GM19025 (cell line): ENCODE measurements around the gene MROH2A.

Source experiments
- ATAC-seq: cut with Tn5 transposase; IDR thresholded peaks from one replicate; pipeline ENCODE4 v1.9.1; 2021; ENCODE audit warnings: mild to moderate bottlenecking, low read depth, moderate library complexity; ENCODE audit not compliant: unreplicated experiment

MROH2A gene

DNA sequence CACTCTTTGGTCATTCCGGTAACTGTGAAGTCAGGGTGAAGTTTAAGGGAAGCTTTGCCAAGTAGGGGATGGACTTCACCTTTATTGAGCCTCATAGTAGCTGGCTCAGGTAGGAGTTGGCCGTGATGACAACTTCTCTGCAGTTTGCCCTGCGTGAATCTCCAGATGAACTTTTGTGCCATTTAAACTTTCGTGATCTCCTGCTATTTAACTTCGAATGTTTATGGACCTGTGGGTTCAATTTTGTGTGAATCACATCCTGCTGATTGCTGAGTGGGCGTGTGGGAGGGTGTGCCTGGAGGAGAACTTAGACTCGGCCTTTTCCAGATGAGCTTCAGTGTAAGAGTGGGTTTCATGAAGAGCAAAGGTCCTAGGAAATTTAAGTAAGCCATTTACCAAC, 13.9 kb upstream of the MROH2A start:
- ATAC-seq = no peak

GRCh38 chr2:233764761-233765160, 13.4 kb upstream of the MROH2A start:
- no peak for ATAC-seq

DNA sequence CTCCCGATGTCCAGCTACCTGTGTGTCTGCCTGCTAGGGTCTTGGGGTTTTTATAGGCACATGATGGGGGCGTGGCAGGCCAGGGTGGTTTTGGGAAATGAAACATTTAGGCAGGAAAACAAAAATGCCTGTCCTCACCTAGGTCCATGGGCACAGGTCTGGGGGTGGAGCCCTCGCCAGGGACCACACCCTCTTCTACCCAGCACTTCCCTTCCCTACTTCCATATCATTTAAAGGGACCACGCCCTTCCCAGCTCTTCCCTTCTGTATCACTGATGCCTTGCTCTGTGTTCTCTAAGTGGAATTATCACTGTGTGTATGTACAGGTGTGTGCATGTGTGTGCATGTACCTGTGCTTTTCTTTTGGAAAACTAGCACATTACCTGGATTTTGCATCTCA, 11.7 kb upstream of the MROH2A start:
- ATAC-seq = no peak

DNA sequence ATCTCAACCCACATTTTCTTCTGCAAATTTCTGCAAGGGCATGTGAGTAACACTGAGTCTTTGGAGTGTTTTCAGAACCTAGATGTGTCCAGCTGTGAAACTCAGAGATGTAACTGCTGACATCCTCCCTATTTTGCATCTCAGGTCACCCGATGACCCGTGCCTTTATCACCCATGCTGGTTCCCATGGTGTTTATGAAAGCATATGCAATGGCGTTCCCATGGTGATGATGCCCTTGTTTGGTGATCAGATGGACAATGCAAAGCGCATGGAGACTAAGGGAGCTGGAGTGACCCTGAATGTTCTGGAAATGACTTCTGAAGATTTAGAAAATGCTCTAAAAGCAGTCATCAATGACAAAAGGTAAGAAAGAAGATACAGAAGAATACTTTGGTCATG, 10.1 kb upstream of the MROH2A start:
- ATAC-seq = no peak

GRCh38 chr2:233769260-233769659, 8.9 kb upstream of the MROH2A start:
- no peak for ATAC-seq

GRCh38 chr2:233772153-233772552, 6.0 kb upstream of the MROH2A start:
- ATAC-seq = no peak

- ATAC-seq = no peak
These were observed 5.5 kb upstream of the MROH2A start for GRCh38 chr2:233772583-233772982.

- ATAC-seq = no peak
These were observed 4.3 kb upstream of the MROH2A start for GRCh38 chr2:233773854-233774253.

- no peak for ATAC-seq
These were observed 2.7 kb upstream of the MROH2A start for GRCh38 chr2:233775414-233775813.

DNA sequence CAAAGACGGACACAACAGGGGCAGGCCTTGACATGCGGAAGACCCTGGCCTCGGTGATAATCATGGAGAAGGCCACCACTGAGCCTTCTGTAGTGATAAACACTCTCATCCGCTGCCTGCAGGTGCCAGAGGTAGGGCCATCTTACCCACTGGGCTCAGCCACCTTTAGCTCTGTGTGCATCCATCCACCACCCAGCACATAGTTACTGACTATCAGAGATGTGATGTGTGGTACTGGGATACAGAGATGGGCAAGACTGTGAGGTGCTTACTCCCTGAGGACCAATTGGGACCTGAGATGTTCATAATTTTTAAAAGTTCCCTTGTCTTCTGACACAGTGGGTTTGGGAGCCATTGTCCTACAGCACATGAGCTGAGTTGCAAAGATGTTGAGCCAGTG, 1.6 kb downstream of the MROH2A start:
- no peak for ATAC-seq

GRCh38 chr2:233780771-233781170, 2.6 kb downstream of the MROH2A start:
- ATAC-seq = no peak

DNA sequence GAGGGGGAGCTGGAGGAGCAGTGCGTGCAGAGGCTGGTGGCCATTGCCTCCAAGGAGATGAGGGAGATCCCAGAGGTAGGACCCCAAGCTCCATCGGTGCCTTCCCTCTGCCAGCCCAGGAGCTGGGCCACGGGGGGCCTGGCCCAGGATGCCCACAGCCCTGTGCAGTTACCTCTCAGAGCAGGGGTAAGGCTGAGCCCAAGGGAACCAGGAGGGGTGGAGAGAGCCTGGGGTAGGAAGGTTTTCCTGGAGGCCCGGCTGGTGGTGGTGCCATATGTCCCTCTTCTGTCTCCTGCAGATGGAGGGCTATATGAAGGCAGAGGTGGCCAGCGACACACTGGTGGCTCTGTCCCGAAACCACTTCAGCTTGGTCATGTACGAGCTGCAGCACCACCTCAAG, 11.4 kb downstream of the MROH2A start:
- no peak for ATAC-seq

- no peak for ATAC-seq
These were observed 13.2 kb downstream of the MROH2A start for GRCh38 chr2:233791151-233791882.

GRCh38 chr2:233791883-233792329, 13.8 kb downstream of the MROH2A start:
- ATAC-seq = no peak

DNA sequence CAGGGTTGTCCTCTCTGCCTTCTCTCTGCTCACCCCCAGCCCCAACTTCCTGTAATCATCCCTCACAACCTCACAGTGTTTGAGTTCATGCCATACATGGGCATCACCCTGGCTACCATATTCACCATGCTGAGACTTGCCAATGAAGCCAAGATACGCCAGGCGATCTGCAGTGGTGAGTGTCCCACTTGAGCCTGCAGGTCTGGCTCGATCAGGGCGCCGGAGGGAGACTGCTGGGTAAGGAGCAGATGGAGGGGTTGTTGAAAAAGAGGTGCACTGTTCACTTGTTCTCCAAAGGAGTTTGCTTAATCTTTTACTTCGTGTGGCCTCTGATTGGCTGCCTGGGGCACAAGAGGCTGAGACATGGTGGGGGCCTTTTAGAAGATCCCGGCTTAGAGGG, 14.6 kb downstream of the MROH2A start:
- no peak for ATAC-seq

GRCh38 chr2:233793465-233794127, 15.5 kb downstream of the MROH2A start:
- ATAC-seq = no peak

DNA sequence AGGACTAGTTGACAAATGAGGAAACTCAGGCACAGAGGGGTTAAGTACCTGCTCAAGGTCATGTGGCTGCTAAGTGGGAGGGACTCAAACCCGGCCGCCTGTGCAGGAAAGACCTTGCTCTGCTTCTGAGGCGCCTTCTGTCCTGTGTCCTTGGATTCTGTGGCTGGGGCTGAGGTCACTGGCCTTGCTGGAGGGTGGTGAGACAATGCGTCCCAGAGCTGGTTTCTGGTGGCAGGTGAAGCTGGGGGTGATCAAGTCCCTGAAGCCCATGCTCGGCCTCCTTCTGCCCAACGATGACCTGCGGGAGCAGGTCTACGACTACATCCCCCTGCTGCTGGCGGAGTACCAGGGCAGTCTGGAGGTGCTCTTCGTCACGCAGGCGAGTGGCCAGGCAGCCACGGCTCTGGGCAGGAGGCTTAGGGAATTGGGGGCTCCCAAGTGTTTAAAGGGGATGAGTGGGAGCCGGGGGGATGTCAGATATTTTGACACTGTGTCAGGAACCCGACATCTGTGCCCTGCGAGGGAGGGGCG, 16.1 kb downstream of the MROH2A start:
- no peak for ATAC-seq

GRCh38 chr2:233795735-233796171, 17.6 kb downstream of the MROH2A start:
- no peak for ATAC-seq

DNA sequence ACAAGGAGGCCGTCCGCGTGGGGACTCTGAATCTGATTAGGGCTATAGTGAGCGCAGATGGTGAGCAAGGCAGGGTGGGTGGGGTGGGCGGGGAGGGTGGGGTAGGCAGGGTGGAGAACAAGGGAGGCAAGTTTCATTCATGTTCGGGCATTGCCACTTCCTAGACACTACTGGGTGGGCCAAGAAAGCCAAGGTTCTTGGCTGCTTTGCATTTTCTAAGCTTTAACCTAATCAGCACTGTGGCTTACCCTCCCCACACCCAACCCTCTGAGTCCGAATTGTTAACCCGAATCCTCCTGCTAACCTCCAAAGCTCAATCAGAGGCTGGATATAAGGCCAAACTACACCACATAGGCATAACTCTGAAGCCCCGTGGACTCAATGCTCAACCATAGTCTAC, 18.1 kb downstream of the MROH2A start:
- ATAC-seq = no peak

GRCh38 chr2:233798335-233799086, 20.4 kb downstream of the MROH2A start:
- ATAC-seq = no peak

- ATAC-seq = no peak
These were observed 21.0 kb downstream of the MROH2A start for GRCh38 chr2:233799087-233799665.
